MM.1S (cell line): ENCODE results near the gene CHMP1A.

ENCODE experiments used
- DNase-seq: peaks from one replicate; pipeline ENCODE4 v3.0.0-alpha.2; 2015
- H2AFZ ChIP-seq: fragments of 300-600 bp; sonication (generic); 2 replicates; pipeline ENCODE4 v1.6.0; 2016; ENCODE audit warnings: antibody characterized with exemption, low read length
- H3F3A ChIP-seq: fragments of 300-600 bp; sonication (generic); 2 replicates; pipeline ENCODE4 v1.6.1; 2016; ENCODE audit warnings: mild to moderate bottlenecking, antibody characterized with exemption, low read length, moderate library complexity, mixed read lengths; ENCODE audit not compliant: insufficient read depth
- H3K27ac ChIP-seq: fragments of 300-600 bp; sonication (generic); 2 replicates; pipeline ENCODE4 v1.5.1; 2016; ENCODE audit warnings: mild to moderate bottlenecking, low read length
- H3K27me3 ChIP-seq: fragments of 300-600 bp; sonication (generic); replicated peaks from 2 replicates; pipeline ENCODE4 v1.6.0; 2016; ENCODE audit warnings: low read length; ENCODE audit not compliant: insufficient read depth
- H3K36me3 ChIP-seq: fragments of 300-600 bp; sonication (generic); replicated peaks from 2 replicates; pipeline ENCODE4 v1.6.1; 2016; ENCODE audit warnings: mild to moderate bottlenecking, low read length, mixed read lengths; ENCODE audit not compliant: insufficient read depth
- H3K4me1 ChIP-seq: fragments of 300-600 bp; sonication (generic); 2 replicates; pipeline ENCODE4 v1.6.1; 2016; ENCODE audit warnings: low read length, mixed read lengths
- H3K4me2 ChIP-seq: fragments of 300-600 bp; sonication (generic); 2 replicates; pipeline ENCODE4 v1.6.0; 2016; ENCODE audit warnings: low read depth, low read length
- H3K4me3 ChIP-seq: fragments of 300-600 bp; sonication (generic); 2 replicates; pipeline ENCODE4 v1.5.1; 2016; ENCODE audit warnings: low read length, mixed read lengths
- H3K79me2 ChIP-seq: fragments of 300-600 bp; sonication (generic); 2 replicates; pipeline ENCODE4 v1.6.1; 2016; ENCODE audit warnings: mixed run types, low read length, mixed read lengths
- H3K9ac ChIP-seq: fragments of 300-600 bp; sonication (generic); 2 replicates; pipeline ENCODE4 v1.6.1; 2016; ENCODE audit warnings: low read length, mixed read lengths
- H3K9me2 ChIP-seq: fragments of 300-600 bp; sonication (generic); replicated peaks from 2 replicates; pipeline ENCODE4 v1.6.1; 2016; ENCODE audit warnings: mild to moderate bottlenecking, low read length, mixed read lengths; ENCODE audit not compliant: insufficient read depth
- H3K9me3 ChIP-seq: fragments of 300-600 bp; sonication (generic); replicated peaks from 2 replicates; pipeline ENCODE4 v1.6.1; 2016; ENCODE audit warnings: mild to moderate bottlenecking, low read length, mixed read lengths; ENCODE audit not compliant: insufficient read depth
- H4K20me1 ChIP-seq: fragments of 300-600 bp; sonication (generic); 2 replicates; pipeline ENCODE4 v1.6.1; 2016; ENCODE audit warnings: mild to moderate bottlenecking, low read length, moderate library complexity, mixed read lengths; ENCODE audit not compliant: insufficient read depth
- EZH2 ChIP-seq: fragments of 300-600 bp; sonication (generic); optimal IDR thresholded peaks from 2 replicates; pipeline ENCODE3; 2017; ENCODE audit warnings: low read depth, mild to moderate bottlenecking, antibody characterized with exemption, low read length, mixed read lengths
- EZH2phosphoT487 ChIP-seq: fragments of 300-600 bp; sonication (generic); IDR thresholded peaks from 2 replicates; pipeline ENCODE4 v1.6.1; 2018; ENCODE audit warnings: antibody characterized with exemption, low read length
- TF ChIP-seq, protein P1 (sequence below): fragments of 300-600 bp; sonication (generic); IDR thresholded peaks from 2 replicates; pipeline ENCODE4 v1.5.1; 2016; ENCODE audit warnings: antibody characterized with exemption, low read length, mixed read lengths

CHMP1A gene

DNA sequence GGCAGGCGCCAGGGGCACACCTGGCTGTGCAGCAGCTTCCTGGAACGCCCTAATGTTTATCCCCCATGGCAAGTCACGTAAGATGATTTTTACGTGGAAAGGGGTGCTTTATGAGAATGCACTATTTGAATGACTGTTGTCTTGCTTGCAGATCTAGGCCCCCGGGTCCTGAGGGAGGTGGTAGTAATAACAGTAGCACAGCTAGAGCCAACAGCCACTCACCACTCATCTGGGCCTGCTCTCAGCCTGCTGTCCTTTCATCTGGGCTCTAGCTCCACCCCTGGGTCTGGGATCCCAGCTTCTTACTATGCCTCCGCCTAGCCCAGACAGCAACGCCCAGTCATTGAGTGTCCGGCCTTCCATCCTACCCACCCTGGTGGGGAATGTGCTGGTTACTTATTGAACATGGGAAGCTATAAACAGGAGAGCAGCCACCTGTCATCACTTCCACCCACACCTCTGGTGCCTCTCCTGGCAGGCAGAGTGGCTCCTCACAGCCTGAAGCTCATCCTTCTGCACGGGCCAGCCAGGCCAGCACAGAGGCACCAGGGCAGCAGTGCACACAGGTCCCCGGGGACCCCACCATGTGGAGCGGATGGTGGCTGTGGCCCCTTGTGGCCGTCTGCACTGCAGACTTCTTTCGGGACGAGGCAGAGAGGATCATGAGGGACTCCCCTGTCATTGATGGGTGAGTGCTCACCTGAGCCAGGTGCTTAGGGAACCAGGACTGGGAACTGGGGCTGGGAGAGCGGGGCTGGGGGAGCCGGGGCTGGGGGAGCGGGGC, 27.5 kb downstream of the CHMP1A start:
- Histone ChIP-seq H3K9me2 (no peaks in the 10 kb centered on the region), H3F3A (no peaks in the 10 kb centered on the region), H3K9ac (no peak overlapping the region), H2AFZ (no peak overlapping the region), H3K9me3 (no peaks in the 10 kb centered on the region), H3K4me1 (no peaks in the 10 kb centered on the region), H3K27ac (no peak overlapping the region), H3K36me3 (no peaks in the 10 kb centered on the region), H3K27me3 (peaks cover 17% of the 10 kb centered on the region), H4K20me1 (no peaks in the 10 kb centered on the region), H3K4me3 (no peak overlapping the region), H3K79me2 (no peaks in the 10 kb centered on the region), H3K4me2 (no peak overlapping the region)
- TF ChIP-seq, protein P1, sequence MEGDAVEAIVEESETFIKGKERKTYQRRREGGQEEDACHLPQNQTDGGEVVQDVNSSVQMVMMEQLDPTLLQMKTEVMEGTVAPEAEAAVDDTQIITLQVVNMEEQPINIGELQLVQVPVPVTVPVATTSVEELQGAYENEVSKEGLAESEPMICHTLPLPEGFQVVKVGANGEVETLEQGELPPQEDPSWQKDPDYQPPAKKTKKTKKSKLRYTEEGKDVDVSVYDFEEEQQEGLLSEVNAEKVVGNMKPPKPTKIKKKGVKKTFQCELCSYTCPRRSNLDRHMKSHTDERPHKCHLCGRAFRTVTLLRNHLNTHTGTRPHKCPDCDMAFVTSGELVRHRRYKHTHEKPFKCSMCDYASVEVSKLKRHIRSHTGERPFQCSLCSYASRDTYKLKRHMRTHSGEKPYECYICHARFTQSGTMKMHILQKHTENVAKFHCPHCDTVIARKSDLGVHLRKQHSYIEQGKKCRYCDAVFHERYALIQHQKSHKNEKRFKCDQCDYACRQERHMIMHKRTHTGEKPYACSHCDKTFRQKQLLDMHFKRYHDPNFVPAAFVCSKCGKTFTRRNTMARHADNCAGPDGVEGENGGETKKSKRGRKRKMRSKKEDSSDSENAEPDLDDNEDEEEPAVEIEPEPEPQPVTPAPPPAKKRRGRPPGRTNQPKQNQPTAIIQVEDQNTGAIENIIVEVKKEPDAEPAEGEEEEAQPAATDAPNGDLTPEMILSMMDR, result no peak
- TF ChIP-seq EZH2 (no peak), EZH2phosphoT487 (no peak)
- DNase-seq, result no peak

DNA sequence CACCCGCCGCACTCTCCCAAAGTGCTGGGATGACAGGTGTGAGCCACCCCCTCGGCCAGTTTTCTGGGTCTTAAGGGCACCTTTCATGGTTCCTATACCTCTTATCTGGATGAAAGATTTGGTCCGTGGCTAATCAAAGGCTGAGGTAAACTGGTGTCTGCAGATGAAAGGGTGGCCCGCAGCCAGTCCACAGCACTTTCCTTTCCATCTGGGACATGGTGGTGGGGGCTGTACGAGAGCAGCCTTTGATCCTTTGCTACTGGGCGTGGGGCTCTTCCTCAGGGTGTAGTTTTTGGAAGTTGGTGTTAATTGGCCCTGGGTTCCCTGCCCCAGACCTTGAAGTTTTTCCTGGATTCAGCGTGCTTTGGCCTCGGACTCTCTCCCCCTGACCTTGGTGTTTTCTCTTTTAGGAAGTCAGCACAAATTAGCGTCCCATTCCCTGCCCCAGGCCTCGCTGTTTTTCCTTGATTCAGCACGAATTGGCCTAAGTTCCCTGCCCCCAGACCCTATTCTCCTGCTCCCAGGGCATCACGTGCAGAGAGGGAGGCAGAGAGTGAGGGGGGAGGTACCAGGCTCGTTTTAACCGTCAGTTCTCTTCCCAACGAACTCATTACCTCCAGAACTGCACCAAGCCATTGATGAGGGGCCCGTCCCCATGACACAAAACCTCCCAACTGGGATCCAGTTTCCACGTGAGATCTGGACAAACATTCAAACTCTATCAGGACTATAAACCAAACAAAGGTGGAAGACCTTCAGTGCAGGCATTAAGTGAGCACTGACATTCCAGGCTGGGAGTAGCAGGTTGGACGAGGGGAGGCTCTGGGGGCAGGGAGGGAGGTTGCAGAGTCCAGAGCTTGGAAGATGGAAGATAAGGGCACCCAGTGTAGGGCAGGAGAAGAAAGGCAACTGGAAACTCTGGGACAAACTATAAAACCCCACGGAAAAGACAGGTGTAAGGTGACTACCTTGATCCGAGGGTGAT, 32.4 kb downstream of the CHMP1A start:
- H3K27ac ChIP-seq, result no peak overlapping the region
- TF ChIP-seq EZH2phosphoT487 (no peak), EZH2 (no peak)
- TF ChIP-seq, protein P1, result no peak
- no peak overlapping the region for H3K9ac ChIP-seq
- H3K36me3 ChIP-seq, result no peaks in the 10 kb centered on the region
- H3K79me2 ChIP-seq, result no peaks in the 10 kb centered on the region
- H4K20me1 ChIP-seq, result no peaks in the 10 kb centered on the region
- H3K9me3 ChIP-seq, result no peaks in the 10 kb centered on the region
- H3K9me2 ChIP-seq, result no peaks in the 10 kb centered on the region
- H3K4me1 ChIP-seq, result no peaks in the 10 kb centered on the region
- DNase-seq, result no peak
- no peak overlapping the region for H2AFZ ChIP-seq
- H3K27me3 ChIP-seq, result peaks cover 26% of the 10 kb centered on the region
- no peak overlapping the region for H3K4me3 ChIP-seq
- H3F3A ChIP-seq, result no peaks in the 10 kb centered on the region
- H3K4me2 ChIP-seq, result no peak overlapping the region

DNA sequence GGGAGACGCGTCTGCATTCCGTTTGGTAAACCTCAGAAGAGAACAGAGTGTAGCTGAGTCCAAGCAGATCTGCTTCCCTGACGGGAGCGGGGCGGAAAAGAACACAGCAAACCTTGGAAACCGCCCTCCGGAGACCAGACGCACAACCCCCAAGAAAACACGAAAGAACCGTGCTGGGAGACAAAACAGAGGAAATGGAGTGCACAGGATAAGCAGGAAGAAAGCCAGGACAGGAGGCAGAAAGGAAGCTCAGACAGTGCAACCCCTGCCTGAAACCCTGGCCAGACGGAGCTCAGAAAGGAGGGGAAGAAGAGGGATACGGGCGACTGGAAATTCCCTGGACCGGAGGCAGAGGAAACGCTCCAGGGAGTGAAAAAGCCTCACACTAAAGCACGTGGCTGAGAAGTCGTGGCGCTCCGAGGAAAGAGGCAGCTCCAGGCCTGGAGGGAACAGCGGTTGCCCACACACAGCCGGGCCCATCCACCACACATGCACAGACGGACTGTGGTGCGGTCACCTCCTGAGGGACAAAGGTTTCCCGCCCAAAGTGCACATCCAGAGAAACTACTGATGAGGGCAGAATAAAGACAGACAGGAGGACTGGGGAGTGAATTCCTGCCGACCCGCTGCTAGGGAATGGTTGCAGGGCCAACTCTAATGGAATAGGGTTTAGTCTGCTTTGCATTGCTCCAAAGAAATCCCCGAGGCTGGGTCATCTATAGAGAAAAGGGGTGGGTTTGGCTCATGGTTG, 33.8 kb downstream of the CHMP1A start:
- no peak overlapping the region for H3K27ac ChIP-seq
- no peaks in the 10 kb centered on the region for H3K36me3 ChIP-seq
- no peaks in the 10 kb centered on the region for H3K9me3 ChIP-seq
- H3K4me3 ChIP-seq, result no peak overlapping the region
- H3K4me2 ChIP-seq, result no peak overlapping the region
- no peak overlapping the region for H3K9ac ChIP-seq
- TF ChIP-seq EZH2phosphoT487 (no peak), EZH2 (no peak)
- TF ChIP-seq, protein P1, result no peak
- H3K79me2 ChIP-seq, result no peaks in the 10 kb centered on the region
- H3K27me3 ChIP-seq, result peaks cover 26% of the 10 kb centered on the region
- no peaks in the 10 kb centered on the region for H4K20me1 ChIP-seq
- H2AFZ ChIP-seq, result no peak overlapping the region
- no peaks in the 10 kb centered on the region for H3K9me2 ChIP-seq
- H3K4me1 ChIP-seq, result no peaks in the 10 kb centered on the region
- no peak for DNase-seq
- H3F3A ChIP-seq, result no peaks in the 10 kb centered on the region
